Measurements from ENCODE around the gene ERV3-1.
"Not testable (repeated sequence)": the region's sequence is repeated elsewhere in the genome, so short reads cannot be mapped to it uniquely, and the experiment has no call there.

DNA sequence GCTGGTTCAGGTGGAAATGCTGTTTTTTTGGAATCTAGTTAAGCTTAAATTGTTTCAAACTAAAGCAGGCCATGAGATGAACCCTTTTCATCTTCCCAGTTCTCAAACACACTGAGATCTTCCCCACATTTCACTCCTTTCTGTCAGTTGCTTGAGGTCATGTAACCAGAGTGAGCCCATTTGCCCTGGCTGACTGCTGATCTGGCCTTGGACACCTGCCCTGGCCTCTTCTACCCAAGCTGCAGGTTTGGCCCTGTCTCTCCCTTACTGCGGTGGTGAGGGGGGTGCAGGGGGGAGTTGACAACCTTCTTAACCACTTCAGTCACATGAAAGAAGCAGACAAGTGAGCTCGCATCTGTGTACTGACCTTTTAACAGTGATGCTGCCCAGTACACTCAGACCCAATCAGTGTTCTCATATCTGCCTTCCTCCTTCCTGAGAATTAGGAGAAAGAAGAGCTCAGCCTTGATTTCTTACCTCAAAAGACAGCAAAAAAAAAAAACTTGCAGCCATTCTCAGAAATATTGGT lies 48.0 kb upstream of the ERV3-1 start:
- TF ChIP-seq REST (IDR thresholded peaks at IDR 0.05; ENCODE audit: insufficient read depth in 1 of 2, low read depth in 2 of 2, low read length in 1 of 2); CTCF (IDR thresholded peaks at IDR 0.05); SIN3A (IDR thresholded peaks at IDR 0.05; ENCODE audit: borderline replicate concordance, insufficient read depth, low read depth, low read length); POLR2AphosphoS5 (IDR thresholded peaks at IDR 0.05; ENCODE audit: low read depth, low read length); TCF7L2 (IDR thresholded peaks at IDR 0.05; ENCODE audit: low read depth, low read length): not testable (repeated sequence)
